Loucy (cell line): ENCODE data around the gene FLT4.

Experiments used
- H2AFZ ChIP-seq: fragments of 200-600 bp; sonication (generic); 2 replicates; pipeline ENCODE4 v1.6.0; 2016; ENCODE audit warnings: antibody characterized with exemption, mild to moderate bottlenecking, low read length, moderate library complexity
- H3F3A ChIP-seq: fragments of 200-600 bp; 2 replicates; pipeline ENCODE4 v1.6.0; 2016; ENCODE audit warnings: antibody characterized with exemption, low read depth, mild to moderate bottlenecking
- H3K27me3 ChIP-seq: fragments of 200-600 bp; sonication (generic); 2 replicates; pipeline ENCODE4 v1.6.1; 2014; ENCODE audit warnings: low read length, mild to moderate bottlenecking; ENCODE audit not compliant: insufficient read depth, poor library complexity, severe bottlenecking
- H3K36me3 ChIP-seq: fragments of 200-600 bp; sonication (generic); 2 replicates; pipeline ENCODE4 v1.6.1; 2016; ENCODE audit warnings: low read length; ENCODE audit not compliant: insufficient read depth
- H3K4me1 ChIP-seq: fragments of 200-600 bp; sonication (generic); 2 replicates; pipeline ENCODE4 v1.5.1; 2014; ENCODE audit warnings: low read length, mild to moderate bottlenecking; ENCODE audit not compliant: insufficient read depth, poor library complexity, severe bottlenecking
- H3K4me2 ChIP-seq: fragments of 200-600 bp; sonication (generic); 2 replicates; pipeline ENCODE4 v1.6.0; 2014; ENCODE audit warnings: antibody characterized with exemption, low read length, low read depth, mild to moderate bottlenecking; ENCODE audit not compliant: poor library complexity, severe bottlenecking
- H3K4me3 ChIP-seq: fragments of 200-600 bp; sonication (generic); 2 replicates; pipeline ENCODE4 v1.5.1; 2014; ENCODE audit warnings: low read length, mild to moderate bottlenecking, mixed read lengths; ENCODE audit not compliant: poor library complexity, severe bottlenecking
- H3K79me2 ChIP-seq: fragments of 200-600 bp; sonication (generic); 2 replicates; pipeline ENCODE4 v1.6.1; 2014; ENCODE audit warnings: low read length; ENCODE audit not compliant: insufficient read depth
- H3K9ac ChIP-seq: fragments of 200-600 bp; sonication (generic); 2 replicates; pipeline ENCODE4 v1.6.0; 2014; ENCODE audit warnings: mild to moderate bottlenecking, low read depth, low read length, moderate library complexity; ENCODE audit not compliant: poor library complexity, severe bottlenecking
- H3K9me2 ChIP-seq: fragments of 200-600 bp; sonication (generic); replicated peaks from 2 replicates; pipeline ENCODE4 v1.6.1; 2016; ENCODE audit warnings: low read depth, low read length, mixed read lengths
- H3K9me3 ChIP-seq: fragments of 200-600 bp; sonication (generic); 2 replicates; pipeline ENCODE4 v1.6.1; 2014; ENCODE audit warnings: mild to moderate bottlenecking, antibody characterized with exemption, low read length, low read depth; ENCODE audit not compliant: insufficient read depth
- H4K20me1 ChIP-seq: fragments of 200-600 bp; sonication (generic); 2 replicates; pipeline ENCODE4 v1.6.0; 2014; ENCODE audit warnings: antibody characterized with exemption, low read length, mild to moderate bottlenecking; ENCODE audit not compliant: insufficient read depth, poor library complexity, severe bottlenecking
- CTCF ChIP-seq: fragments of 200-600 bp; sonication (generic); conservative IDR thresholded peaks from 2 replicates; pipeline ENCODE4 v1.5.1; 2014; ENCODE audit warnings: mild to moderate bottlenecking, antibody characterized with exemption, low read length
- EZH2phosphoT487 ChIP-seq: fragments of 200-600 bp; IDR thresholded peaks from 2 replicates; pipeline ENCODE4 v1.6.1; 2018; ENCODE audit warnings: antibody characterized with exemption, mild to moderate bottlenecking, moderate library complexity, borderline replicate concordance

The FLT4 gene

GRCh38 chr5:180586870-180587269 is 62.5 kb downstream of the FLT4 start:
- no peaks in the 10 kb centered on the region for H3K79me2 ChIP-seq
- TF ChIP-seq CTCF (no peak), EZH2phosphoT487 (no peak)
- no peaks in the 10 kb centered on the region for H3K4me1 ChIP-seq
- no peaks in the 10 kb centered on the region for H4K20me1 ChIP-seq
- no peaks in the 10 kb centered on the region for H3K9me2 ChIP-seq
- H3K4me3 ChIP-seq, result no peak overlapping the region
- H3K9ac ChIP-seq, result no peak overlapping the region
- no peaks in the 10 kb centered on the region for H3K9me3 ChIP-seq
- no peak overlapping the region for H2AFZ ChIP-seq
- no peaks in the 10 kb centered on the region for H3K27me3 ChIP-seq
- no peaks in the 10 kb centered on the region for H3F3A ChIP-seq
- no peaks in the 10 kb centered on the region for H3K36me3 ChIP-seq
- H3K4me2 ChIP-seq, result no peak overlapping the region

GRCh38 chr5:180586204-180586603 is 63.2 kb downstream of the FLT4 start:
- H3K4me1 ChIP-seq, result no peaks in the 10 kb centered on the region
- H3K79me2 ChIP-seq, result no peaks in the 10 kb centered on the region
- H4K20me1 ChIP-seq, result no peaks in the 10 kb centered on the region
- no peaks in the 10 kb centered on the region for H3K9me3 ChIP-seq
- H3K36me3 ChIP-seq, result no peaks in the 10 kb centered on the region
- no peaks in the 10 kb centered on the region for H3K9me2 ChIP-seq
- no peak overlapping the region for H3K4me3 ChIP-seq
- TF ChIP-seq EZH2phosphoT487 (no peak), CTCF (no peak)
- H3F3A ChIP-seq, result no peaks in the 10 kb centered on the region
- no peak overlapping the region for H2AFZ ChIP-seq
- no peaks in the 10 kb centered on the region for H3K27me3 ChIP-seq
- H3K9ac ChIP-seq, result no peak overlapping the region
- H3K4me2 ChIP-seq, result no peak overlapping the region

- Histone ChIP-seq H3K4me1 (no peaks in the 10 kb centered on the region), H3F3A (no peaks in the 10 kb centered on the region), H3K9me3 (no peaks in the 10 kb centered on the region), H3K9ac (no peak overlapping the region), H3K9me2 (no peaks in the 10 kb centered on the region), H3K79me2 (no peaks in the 10 kb centered on the region), H2AFZ (no peak overlapping the region), H3K27me3 (no peaks in the 10 kb centered on the region), H4K20me1 (no peaks in the 10 kb centered on the region), H3K36me3 (no peaks in the 10 kb centered on the region), H3K4me3 (no peak overlapping the region), H3K4me2 (no peak overlapping the region)
- TF ChIP-seq CTCF (no peak), EZH2phosphoT487 (no peak)
Observed at GRCh38 chr5:180583738-180584137, 65.7 kb downstream of the FLT4 start.
